H1 (cell line): Measurements from ENCODE around the gene S100A12. TPM values are rescaled to one million over a fixed set of nuclear protein-coding genes. Genes with fewer than 3 reads are reported as not detected.

Experiments used
- CTCF ChIA-PET: fragments of 300-600 bp; sonication (Branson Sonifier 250); formaldehyde crosslinking; loops from one replicate; lab custom pipeline; 2021; ENCODE audit not compliant: partially characterized antibody; lab: Charles Lee
- POLR2A ChIA-PET: fragments of 300-600 bp; sonication (Branson Sonifier 250); formaldehyde crosslinking; loops from one replicate; lab custom pipeline; 2021; ENCODE audit warnings: inconsistent platforms; ENCODE audit not compliant: partially characterized antibody; lab: Charles Lee
- DNase-seq, 2 experiments: peaks; one replicate each; pipeline versions ENCODE4 v3.0.0 to v3.0.0-alpha.2; 2010 to 2022; ENCODE audit warnings: low spot score in 2 of 2, low read depth in 1 of 2, mixed read lengths in 1 of 2
- FAIRE-seq: peaks from 2 replicates; lab custom pipeline; 2011; peaks lifted over from hg19 to GRCh38; lab: Jason Lieb, UNC
- H2AFZ ChIP-seq: 2 replicates; pipeline ENCODE4 v1.8.1; 2012; ENCODE audit warnings: low read length, inconsistent platforms
- H2AK5ac ChIP-seq: 2 replicates; pipeline ENCODE4 v1.6.1; 2013; ENCODE audit warnings: low read depth, low read length
- H2BK120ac ChIP-seq: replicated peaks from 2 replicates; pipeline ENCODE3; 2013; ENCODE audit warnings: low read depth, low read length, inconsistent platforms
- H2BK12ac ChIP-seq: 2 replicates; pipeline ENCODE4 v1.6.1; 2013; ENCODE audit warnings: low read depth, low read length
- H2BK15ac ChIP-seq: 2 replicates; pipeline ENCODE4 v1.6.1; 2013; ENCODE audit warnings: low read length
- H2BK20ac ChIP-seq: 2 replicates; pipeline ENCODE4 v1.6.1; 2013; ENCODE audit warnings: low read length
- H2BK5ac ChIP-seq: 2 replicates; pipeline ENCODE4 v1.6.1; 2013; ENCODE audit warnings: low read depth, low read length
- H3K14ac ChIP-seq: 2 replicates; pipeline ENCODE4 v1.6.1; 2013; ENCODE audit warnings: inconsistent platforms; ENCODE audit not compliant: insufficient read length
- H3K18ac ChIP-seq: 2 replicates; pipeline ENCODE4 v1.6.1; 2013; ENCODE audit warnings: low read length; ENCODE audit errors: extremely low read depth
- H3K23ac ChIP-seq: 2 replicates; pipeline ENCODE4 v1.6.1; 2013; ENCODE audit warnings: inconsistent platforms; ENCODE audit not compliant: insufficient read length
- H3K23me2 ChIP-seq: 2 replicates; pipeline ENCODE4 v1.6.1; 2013; ENCODE audit warnings: low read depth, low read length
- H3K27ac ChIP-seq: 2 replicates; pipeline ENCODE4 v1.6.1; 2011; ENCODE audit warnings: low read depth, low read length, inconsistent platforms
- H3K27me3 ChIP-seq, 4 experiments: replicated peaks in 1 of 4; 1 replicate in 1 of 4; 2 replicates in 3 of 4; pipeline versions ENCODE4 v1.6.1 to v1.8.1; 2011 to 2013; ENCODE audit warnings: low read length in 3 of 4, mild to moderate bottlenecking in 3 of 4, inconsistent platforms in 2 of 4, mixed read lengths in 2 of 4, moderate library complexity in 1 of 4; ENCODE audit not compliant: control insufficient read depth in 3 of 4, insufficient read depth in 3 of 4; ENCODE audit errors: extremely low read depth in 1 of 4
- H3K36me3 ChIP-seq, 4 experiments: 2 replicates each; pipeline versions ENCODE4 v1.6.1 to v1.8.1; 2011 to 2013; ENCODE audit warnings: mild to moderate bottlenecking in 4 of 4, low read length in 3 of 4, moderate library complexity in 2 of 4, control low read depth in 1 of 4, inconsistent platforms in 1 of 4; ENCODE audit not compliant: insufficient read depth in 4 of 4, control insufficient read depth in 2 of 4
- H3K4ac ChIP-seq: replicated peaks from 2 replicates; pipeline ENCODE3; 2013; ENCODE audit warnings: low read length, low read depth, mixed read lengths, inconsistent platforms; ENCODE audit not compliant: insufficient read length
- H3K4me1 ChIP-seq, 4 experiments: replicated peaks in 1 of 4; 1 replicate in 1 of 4; 2 replicates in 3 of 4; pipeline versions ENCODE4 v1.6.1 to v1.8.1; 2011 to 2013; ENCODE audit warnings: low read length in 3 of 4, inconsistent platforms in 2 of 4, mixed read lengths in 1 of 4; ENCODE audit not compliant: insufficient read depth in 4 of 4, control insufficient read depth in 3 of 4
- H3K4me2 ChIP-seq, 2 experiments: 2 replicates each; pipeline versions ENCODE4 v1.6.1 to v1.8.1; 2011 to 2013; ENCODE audit warnings: low read depth in 2 of 2, low read length in 2 of 2, control low read depth in 1 of 2, inconsistent platforms in 1 of 2, mild to moderate bottlenecking in 1 of 2; ENCODE audit not compliant: insufficient read depth in 1 of 2
- H3K4me3 ChIP-seq, 4 experiments: fragments of 200-600, 300-600 bp in 1 of 4; sonication (generic), shearing (Covaris generic), sonication (Bioruptor Twin) in 1 of 4; 2 replicates each; pipeline versions ENCODE4 v1.5.1 to v1.8.1; 2011 to 2016; ENCODE audit warnings: low read length in 4 of 4, low read depth in 3 of 4, control low read depth in 2 of 4, inconsistent platforms in 2 of 4, mild to moderate bottlenecking in 2 of 4, mixed read lengths in 1 of 4, moderate library complexity in 1 of 4; ENCODE audit not compliant: insufficient read depth in 2 of 4; ENCODE audit errors: extremely low read depth in 1 of 4
- H3K56ac ChIP-seq: replicated peaks from 2 replicates; pipeline ENCODE3; 2013; ENCODE audit warnings: low read depth, mild to moderate bottlenecking, mixed read lengths, low read length, inconsistent platforms; ENCODE audit not compliant: insufficient read length
- H3K79me1 ChIP-seq: 2 replicates; pipeline ENCODE4 v1.6.1; 2013; ENCODE audit warnings: low read depth, low read length, control low read depth
- H3K79me2 ChIP-seq, 2 experiments: 2 replicates each; pipeline versions ENCODE4 v1.6.1 to v1.8.1; 2012 to 2013; ENCODE audit warnings: low read length in 2 of 2, mild to moderate bottlenecking in 2 of 2, inconsistent platforms in 1 of 2; ENCODE audit not compliant: insufficient read depth in 2 of 2, control insufficient read depth in 1 of 2
- H3K9ac ChIP-seq, 4 experiments: replicated peaks in 1 of 4; 1 replicate in 1 of 4; 2 replicates in 3 of 4; pipeline versions ENCODE4 v1.6.1 to v1.8.1; 2011 to 2013; ENCODE audit warnings: low read depth in 3 of 4, low read length in 3 of 4, control low read depth in 2 of 4, mild to moderate bottlenecking in 2 of 4, moderate library complexity in 2 of 4, inconsistent platforms in 1 of 4; ENCODE audit errors: extremely low read depth in 1 of 4
- H3K9me3 ChIP-seq, 2 experiments: 2 replicates each; pipeline versions ENCODE4 v1.6.1 to v1.8.1; 2012 to 2013; ENCODE audit warnings: mild to moderate bottlenecking in 2 of 2, moderate library complexity in 2 of 2, control low read depth in 1 of 2, inconsistent platforms in 1 of 2, low read depth in 1 of 2, low read length in 1 of 2, mixed read lengths in 1 of 2; ENCODE audit not compliant: insufficient read depth in 2 of 2
- H4K20me1 ChIP-seq, 2 experiments: replicated peaks in 1 of 2; 2 replicates each; pipeline versions ENCODE3 to v1.8.1; 2011 to 2013; ENCODE audit warnings: inconsistent platforms in 2 of 2, low read length in 2 of 2, mild to moderate bottlenecking in 1 of 2; ENCODE audit not compliant: insufficient read depth in 2 of 2, control insufficient read depth in 1 of 2
- H4K5ac ChIP-seq: 2 replicates; pipeline ENCODE4 v1.6.1; 2013; ENCODE audit warnings: low read length, low read depth, mixed read lengths, inconsistent platforms; ENCODE audit not compliant: insufficient read length
- H4K8ac ChIP-seq: 2 replicates; pipeline ENCODE4 v1.8.0; 2013; ENCODE audit warnings: mild to moderate bottlenecking, moderate library complexity, low read length, inconsistent platforms; ENCODE audit not compliant: insufficient read depth; ENCODE audit errors: extremely low read depth
- H4K91ac ChIP-seq: replicated peaks from 2 replicates; pipeline ENCODE3; 2013; ENCODE audit warnings: low read length, mixed read lengths, inconsistent platforms; ENCODE audit not compliant: insufficient read length
- ATF2 ChIP-seq: IDR thresholded peaks from 2 replicates; pipeline ENCODE4 v1.6.1; 2012; ENCODE audit warnings: low read length, inconsistent platforms
- WGBS, 2 experiments: shearing (Covaris generic) in 1 of 2; methylation state at CpG; one replicate each; pipeline versions ENCODE4 v1.1.6 to v1.1.7; 2013 to 2015; ENCODE audit warnings: low lambda C conversion rate in 2 of 2, mixed read lengths in 2 of 2, inconsistent platforms in 1 of 2, low coverage in 1 of 2, missing lambda C conversion rate in 1 of 2; ENCODE audit not compliant: insufficient replicate concordance in 2 of 2, insufficient coverage in 1 of 2, insufficient read length in 1 of 2; ENCODE audit errors: extremely low coverage in 1 of 2, missing lambda C conversion rate in 1 of 2; 5-methylcytosine and 5-hydroxymethylcytosine counted together
- polyA plus RNA-seq, 7 experiments: library from polyadenylated mRNA; depleted of rRNA in 3 of 7; stranded (reverse) in 5 of 7; unstranded in 2 of 7; fragments of >200 nt in 5 of 7; fragments of 200-250 nt in 2 of 7; gene quantifications; 1 replicate in 5 of 7; 2 replicates in 1 of 7; 4 replicates in 1 of 7; pipeline versions ENCODE4 v1.2.1 to v1.2.3, GENCODE V29; 2011 to 2013; ENCODE audit warnings: missing spikeins in 2 of 7, mixed read lengths in 2 of 7
- total RNA-seq: library from RNA; stranded (reverse); fragmentation: NEBNext Ultra II Directional; extraction: Animal tissue kit (Norgen Biotek cat#: 25700); gene quantifications from 2 replicates; pipeline ENCODE4 v1.2.1, GENCODE V29; 2021

Gene S100A12
- total and polyA plus RNA-seq, 2 of the 8 experiments (the other 6 are each of a cell fraction or from before 2014, with no cell fraction given): not detected

GRCh38 chr1:153372571-153372970 lies 2.9 kb downstream of the S100A12 start:
- no peak overlapping the region for H4K8ac ChIP-seq
- no peak overlapping the region for H3K18ac ChIP-seq
- CTCF ChIA-PET: interaction anchor here (1.1 to 2.8 kb wide), 4 partner anchors 8 to 20 kb away, joined by 3 to 12 read pairs (median 4); no protein-coding TSS in a partner anchor
- no peaks in the 10 kb centered on the region for H3K36me3 ChIP-seq
- H3K4me1 ChIP-seq: no peaks in the 10 kb centered on the region
- no peak overlapping the region for H2BK5ac ChIP-seq
- no peaks in the 10 kb centered on the region for H4K20me1 ChIP-seq
- no peak overlapping the region for H3K4me3 ChIP-seq
- H3K4me2 ChIP-seq: no peak overlapping the region
- H3K4ac ChIP-seq: no peak overlapping the region
- no peak overlapping the region for H4K5ac ChIP-seq
- H2AK5ac ChIP-seq: no peak overlapping the region
- no peak overlapping the region for H3K56ac ChIP-seq
- H3K9ac ChIP-seq: no peak overlapping the region
- FAIRE-seq (no peak), DNase-seq (no peak)
- peaks cover 0 to 3% of the 10 kb centered on the region in 2 experiments; a peak in 1 of 4 replicates for H3K9me3 ChIP-seq
- H3K79me1 ChIP-seq: no peaks in the 10 kb centered on the region
- H2BK15ac ChIP-seq: no peak overlapping the region
- no peak overlapping the region for H2AFZ ChIP-seq
- POLR2A ChIA-PET: no interaction called here
- no peak overlapping the region for H3K27ac ChIP-seq
- H2BK120ac ChIP-seq: no peak overlapping the region
- no peak overlapping the region for H2BK20ac ChIP-seq
- no peaks in the 10 kb centered on the region for H3K23me2 ChIP-seq
- no peak overlapping the region for H3K23ac ChIP-seq
- no peaks in the 10 kb centered on the region for H3K79me2 ChIP-seq
- no peaks in the 10 kb centered on the region; a peak in 1 of 7 replicates for H3K27me3 ChIP-seq
- WGBS, 2 experiments: 85% methylated on average over 2 of the region's 2 CpGs; no CpG with 5 or more reads in 1 of the 2 experiments
- H2BK12ac ChIP-seq: no peak overlapping the region
- H4K91ac ChIP-seq: no peak overlapping the region
- H3K14ac ChIP-seq: no peak overlapping the region
- TF ChIP-seq ATF2: no peak
